NCI-H2107 (cell line): ENCODE data around the gene DNER.
"Not testable (repeated sequence)": the region's sequence is repeated elsewhere in the genome, so short reads cannot be mapped to it uniquely, and the experiment has no call there.

Experiments used
- DNase-seq: peaks from one replicate; lab custom pipeline; 2025; lab: John Stamatoyannopoulos, UW

Gene DNER

DNA sequence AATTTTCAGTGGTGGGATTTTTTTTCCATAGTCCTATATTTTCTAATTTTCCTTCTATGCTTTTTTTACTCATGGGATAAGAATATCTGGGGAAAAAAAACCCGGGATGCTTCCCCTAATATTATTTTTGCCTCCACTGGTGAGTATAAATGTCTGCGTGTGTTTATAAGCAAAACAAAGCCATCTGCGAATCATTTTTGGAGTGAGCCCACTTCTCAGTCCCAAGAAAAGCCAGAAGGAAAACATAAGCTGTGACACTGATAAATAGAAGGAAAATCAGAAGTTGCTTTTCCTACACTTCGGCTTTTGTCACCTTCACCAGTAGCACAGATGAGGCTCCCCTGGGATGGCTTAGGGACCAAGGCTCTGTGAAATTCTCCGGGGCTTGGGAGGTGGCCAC is 308.6 kb downstream of the DNER start:
- DNase-seq: no peak

DNA sequence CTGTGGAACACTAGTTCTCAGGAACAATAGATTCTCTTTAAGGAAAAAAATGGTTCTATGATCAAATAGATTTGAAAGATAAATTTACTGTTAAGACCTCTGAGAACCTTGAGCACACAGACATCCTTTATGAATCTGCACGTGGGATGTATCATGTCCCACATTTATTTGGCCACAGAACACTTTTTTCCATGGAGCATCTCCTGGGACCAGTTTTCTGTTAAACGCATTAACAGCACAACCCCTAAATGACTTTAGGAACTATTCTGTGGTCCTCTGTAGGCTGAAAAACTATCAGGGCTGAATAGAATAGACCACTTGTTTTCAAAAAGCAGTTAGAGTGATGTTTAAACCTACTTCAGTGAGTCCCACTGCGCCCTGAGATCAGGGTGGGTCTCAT is 311.1 kb downstream of the DNER start:
- DNase-seq: no peak

DNA sequence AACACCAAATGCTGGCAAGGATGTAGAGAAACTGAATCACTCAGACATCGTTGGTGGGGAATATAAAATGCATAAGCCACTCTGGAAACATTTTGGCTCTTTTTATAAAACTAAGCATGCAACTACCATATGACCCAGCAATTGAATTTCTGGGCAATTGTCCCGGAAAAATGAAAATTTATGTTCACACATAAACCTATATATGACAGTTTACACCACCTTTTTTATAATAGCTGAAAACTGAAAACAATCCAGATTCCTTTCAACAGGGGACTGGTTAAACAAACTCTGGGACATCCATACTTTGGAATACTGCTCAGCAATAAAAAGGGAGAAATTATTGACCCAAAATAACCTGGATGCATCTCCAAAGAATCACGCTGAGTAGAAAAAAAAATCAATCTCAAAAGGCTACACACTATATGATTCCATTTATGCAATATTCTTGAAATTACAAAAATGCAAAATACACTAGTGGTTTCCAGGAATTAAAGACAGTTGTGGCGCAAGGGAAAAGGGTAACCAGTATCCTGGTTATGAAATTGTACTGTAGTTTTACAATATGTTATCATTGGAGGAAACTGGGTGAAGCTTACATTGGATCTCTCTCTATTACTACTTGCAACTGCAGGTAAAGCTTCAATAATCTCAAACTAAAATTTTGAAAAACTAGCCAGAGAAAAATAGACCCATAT is 313.0 kb downstream of the DNER start:
- no peak for DNase-seq

DNA sequence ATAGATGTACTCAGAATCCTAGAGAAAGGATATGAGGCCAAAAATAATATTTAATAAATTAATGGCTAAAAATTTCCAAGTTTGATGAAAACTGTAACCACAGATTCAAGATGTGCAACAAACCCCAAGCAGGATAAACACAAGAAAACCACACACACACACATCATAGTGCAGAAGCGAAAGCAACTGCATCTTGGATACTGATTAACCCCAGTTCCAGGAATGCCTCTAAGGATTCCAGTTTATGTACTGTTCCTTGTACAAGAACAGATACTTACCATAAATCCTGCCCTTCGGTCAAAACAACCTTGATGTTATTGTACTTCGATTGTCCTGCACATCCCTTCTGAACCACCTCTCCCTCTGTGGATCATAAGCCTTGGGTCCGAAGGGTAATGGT is 320.4 kb downstream of the DNER start:
- DNase-seq: no peak

DNA sequence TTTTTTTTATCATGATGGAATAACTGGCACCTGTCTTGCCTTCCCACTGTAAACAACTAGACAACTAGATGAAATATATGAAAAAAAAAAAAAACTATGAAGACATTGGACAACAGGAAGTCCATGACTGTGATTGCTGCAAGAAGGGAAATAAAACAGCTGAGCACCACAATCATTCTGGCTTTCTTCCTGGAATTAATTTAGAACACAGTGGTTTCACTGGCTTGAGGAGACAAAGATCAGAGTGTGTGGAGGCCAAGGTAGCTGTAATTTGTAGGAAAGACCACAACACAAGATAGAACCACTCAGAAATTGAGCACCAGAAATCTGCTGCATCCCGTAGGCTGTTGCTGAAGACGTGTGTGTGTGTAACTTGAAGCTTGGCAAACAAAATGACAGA is 322.2 kb downstream of the DNER start:
- no peak for DNase-seq

DNA sequence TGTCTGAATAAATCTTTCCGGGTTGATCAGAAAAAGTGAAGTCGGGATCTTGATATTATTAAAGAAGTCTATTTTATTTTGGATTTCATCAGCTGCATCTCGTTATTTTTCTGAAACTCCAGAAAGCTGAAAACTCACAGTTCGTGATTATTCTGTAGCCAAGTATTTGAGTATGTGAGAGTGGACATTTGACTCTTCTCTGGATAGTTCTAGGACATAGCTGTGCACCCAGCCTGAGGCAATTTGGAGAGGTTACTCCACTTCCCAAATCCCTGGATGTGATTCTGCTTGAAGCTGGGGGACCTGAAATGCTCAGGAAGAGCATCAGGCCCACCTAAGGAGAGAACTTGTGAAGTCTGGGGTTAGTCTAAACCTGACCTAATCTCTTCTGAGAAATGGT is 325.6 kb downstream of the DNER start:
- DNase-seq: no peak

DNA sequence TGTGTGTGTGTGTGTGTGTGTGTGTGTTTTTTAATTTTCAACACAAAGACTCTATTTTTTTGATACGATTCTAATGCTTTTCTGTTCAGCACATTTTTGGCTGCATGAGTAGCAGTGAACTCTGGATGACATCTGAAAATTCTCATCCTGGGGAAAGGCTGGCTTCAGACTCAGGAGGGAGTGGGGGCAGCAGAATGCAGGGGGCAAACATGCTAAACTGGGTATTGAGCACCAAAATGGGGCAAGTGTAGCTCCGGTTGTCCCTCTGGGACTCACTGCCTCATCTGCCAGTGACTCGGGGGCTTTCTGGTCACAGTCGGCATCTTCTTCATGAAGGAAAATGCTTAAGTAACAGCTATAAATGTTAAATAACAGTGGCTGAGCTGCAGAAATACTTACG is 326.5 kb downstream of the DNER start:
- no peak for DNase-seq

DNA sequence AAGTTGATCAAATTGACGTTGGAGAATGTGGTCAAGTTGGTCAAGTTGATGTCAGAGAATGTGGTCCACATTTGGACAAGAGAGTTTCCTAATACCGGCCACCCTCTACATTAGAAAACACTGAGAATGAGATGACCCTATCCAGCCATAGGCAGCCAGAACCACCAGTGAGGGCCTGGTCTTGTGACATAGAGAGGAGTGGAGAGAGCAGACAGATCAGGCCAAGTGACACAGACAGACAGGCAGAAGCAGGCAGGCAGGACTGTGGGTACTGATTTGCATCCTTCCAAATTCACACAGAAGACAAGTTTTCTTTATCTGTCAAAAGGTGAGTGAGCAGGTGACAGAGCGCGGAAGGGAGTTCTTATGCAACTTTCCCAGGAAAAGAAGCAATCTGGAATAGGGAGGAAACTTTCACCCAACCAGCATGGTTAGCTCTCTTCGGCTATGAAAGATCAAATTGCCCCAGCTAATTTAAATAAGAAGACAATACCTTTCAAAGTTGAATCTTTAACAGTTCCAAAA is 334.2 kb downstream of the DNER start:
- no peak for DNase-seq

DNA sequence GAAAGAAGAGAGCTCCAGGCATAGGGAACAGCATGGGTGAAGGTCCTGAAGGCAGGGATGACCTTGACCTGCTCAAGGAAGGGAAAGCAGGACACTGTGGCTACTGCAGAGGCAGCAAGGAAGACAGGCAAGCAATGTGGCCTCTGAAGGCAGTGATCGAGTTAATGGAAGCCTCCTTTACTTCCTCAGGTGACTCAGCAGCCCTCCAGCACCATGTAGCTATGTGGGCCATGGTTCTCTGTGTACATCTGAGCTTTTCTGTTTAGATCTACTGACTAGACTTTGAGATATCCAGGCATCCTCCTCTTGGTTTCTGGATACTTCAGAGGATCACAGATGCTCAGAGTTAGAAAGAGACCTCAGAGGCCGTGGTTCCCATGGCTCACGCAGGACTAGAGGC is 336.0 kb downstream of the DNER start:
- DNase-seq: no peak

DNA sequence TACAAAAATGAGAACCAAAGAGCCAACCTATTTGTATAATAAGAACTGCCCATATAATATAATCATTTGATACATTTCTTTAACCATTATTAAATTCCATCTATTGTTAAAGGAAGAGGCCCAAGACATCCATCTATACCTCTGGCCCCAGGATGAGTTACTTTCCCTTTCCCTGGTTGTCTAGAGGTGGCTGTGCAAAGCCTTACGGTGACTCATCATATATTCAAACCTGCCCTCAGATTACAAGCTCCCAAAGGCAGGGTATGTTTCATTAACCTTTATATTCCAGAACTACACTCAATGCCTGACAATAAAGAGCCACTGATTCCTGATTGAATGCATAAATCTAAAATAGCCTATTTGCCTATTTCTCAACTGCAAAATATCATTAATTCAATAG is 337.5 kb downstream of the DNER start:
- no peak for DNase-seq

DNA sequence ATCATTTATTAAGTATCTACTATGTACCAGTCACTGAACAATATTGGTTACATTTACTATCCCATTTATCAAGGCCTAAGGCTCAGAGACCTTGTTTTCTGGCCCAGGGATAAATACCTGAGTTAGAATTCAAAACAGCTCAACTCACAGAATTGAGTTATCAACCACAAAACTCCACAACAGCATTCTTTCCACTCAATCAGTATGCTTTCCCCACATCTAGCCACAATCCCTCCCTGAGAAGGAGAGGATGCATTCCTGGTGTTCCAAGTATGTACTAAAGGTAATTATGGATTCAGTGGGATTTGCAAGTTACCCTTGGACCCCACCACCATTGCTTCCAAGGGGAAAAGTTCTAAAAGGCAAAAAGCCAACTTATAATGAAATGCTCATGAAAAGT is 339.1 kb downstream of the DNER start:
- no peak for DNase-seq

DNA sequence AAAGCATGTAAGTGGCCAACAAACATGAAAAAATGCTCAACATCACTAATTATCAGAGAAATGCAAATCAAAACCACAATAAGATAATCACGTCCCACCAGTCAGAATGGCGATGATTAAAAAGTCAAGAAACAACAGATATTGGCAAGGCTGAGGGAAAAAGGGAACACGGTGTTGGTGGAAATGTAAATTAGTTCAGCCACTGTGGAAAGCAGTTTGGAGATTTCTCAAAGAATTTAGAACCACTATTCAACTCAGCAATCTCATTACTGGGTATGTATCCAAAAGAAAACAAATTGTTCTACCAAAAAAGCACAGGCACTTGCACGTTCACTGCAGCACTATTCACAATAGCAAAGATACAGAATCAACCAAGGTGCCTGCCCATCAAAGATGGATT is 341.0 kb downstream of the DNER start:
- DNase-seq: not testable (repeated sequence)

DNA sequence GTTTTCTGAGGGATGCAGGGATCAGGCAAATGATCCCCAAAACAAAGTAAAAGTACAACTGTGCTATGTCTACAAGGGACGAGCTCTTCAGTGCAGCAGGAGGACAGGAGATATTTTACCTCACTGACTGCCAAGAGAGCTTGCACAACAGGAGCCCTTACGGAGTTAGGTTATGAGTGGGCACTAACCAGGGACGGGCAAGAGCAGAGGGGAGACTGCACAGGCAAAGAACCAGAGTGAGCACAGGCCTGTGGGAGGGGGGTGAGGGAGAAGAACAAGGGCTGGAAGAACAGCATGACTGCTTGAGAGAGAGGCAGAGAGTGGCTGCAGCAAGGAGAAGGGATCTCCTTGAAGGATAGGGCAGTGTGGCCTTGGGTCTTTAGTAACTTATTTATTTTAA is 342.1 kb downstream of the DNER start:
- no peak for DNase-seq

DNA sequence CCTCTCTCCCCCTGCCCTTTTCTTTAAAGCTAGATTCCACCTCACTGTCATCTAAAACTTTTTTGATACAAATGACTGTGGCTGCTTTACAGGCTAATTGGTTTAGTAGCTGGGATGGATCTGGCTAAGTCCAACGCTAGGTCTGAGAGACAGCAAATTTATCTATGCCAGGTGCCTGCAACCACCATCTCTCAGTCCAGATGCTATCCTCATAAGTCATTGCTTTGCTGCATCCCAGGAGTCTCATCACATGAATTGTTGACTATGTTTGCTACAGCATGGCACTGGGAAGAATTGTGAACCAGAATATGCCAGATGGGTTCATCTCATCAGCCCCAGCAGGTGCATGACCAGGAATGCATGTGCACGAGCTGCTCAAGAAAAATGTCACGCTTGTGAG is 343.3 kb downstream of the DNER start:
- DNase-seq: no peak

DNA sequence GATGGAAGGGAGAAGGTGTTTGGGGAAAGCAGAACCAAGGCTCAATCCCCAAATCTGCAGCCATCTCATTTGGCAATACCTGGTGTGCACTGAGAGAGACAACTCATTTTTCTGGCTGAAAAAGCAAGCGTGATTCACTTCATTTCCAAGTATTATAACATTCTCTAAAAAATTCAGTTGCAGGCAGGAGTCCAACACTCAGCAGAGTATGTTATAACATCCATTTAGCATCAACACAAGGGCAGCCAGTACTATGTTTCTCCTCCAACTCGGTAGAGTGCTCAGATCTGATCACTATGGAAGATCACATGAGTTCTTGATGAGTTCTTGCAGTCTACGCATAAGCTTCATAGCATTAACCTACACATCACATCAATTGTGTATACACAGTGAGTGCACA is 343.8 kb downstream of the DNER start:
- DNase-seq: no peak

DNA sequence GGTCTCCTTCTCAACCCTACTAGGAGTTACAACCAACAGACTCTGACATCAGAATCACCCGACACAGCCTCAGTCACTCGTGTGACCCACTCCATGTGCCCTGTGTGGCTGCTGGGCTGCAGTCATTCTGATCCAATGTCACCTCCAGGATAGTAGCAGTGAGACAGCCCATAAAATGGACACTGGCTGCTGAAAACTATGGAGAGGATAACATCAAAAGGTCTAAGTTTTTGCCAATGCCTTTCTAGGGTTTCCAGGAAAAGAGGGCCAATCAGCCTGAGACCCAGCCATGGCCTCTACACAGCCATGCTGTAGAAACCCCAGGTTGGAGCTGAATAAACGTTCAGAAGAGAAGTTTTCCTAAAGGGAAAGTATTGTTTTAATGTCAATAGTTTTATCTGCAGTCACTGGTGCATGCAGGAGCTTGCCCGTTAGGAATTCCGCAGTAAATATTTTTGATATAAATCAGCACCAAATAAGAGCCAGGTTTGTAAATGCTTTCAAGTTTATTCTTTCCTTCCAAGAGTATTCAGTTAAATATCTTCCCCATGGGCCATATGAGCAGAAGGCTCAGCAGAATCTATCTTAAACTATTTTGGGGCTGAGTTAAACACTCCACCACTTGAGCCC is 351.1 kb downstream of the DNER start:
- no peak for DNase-seq

DNA sequence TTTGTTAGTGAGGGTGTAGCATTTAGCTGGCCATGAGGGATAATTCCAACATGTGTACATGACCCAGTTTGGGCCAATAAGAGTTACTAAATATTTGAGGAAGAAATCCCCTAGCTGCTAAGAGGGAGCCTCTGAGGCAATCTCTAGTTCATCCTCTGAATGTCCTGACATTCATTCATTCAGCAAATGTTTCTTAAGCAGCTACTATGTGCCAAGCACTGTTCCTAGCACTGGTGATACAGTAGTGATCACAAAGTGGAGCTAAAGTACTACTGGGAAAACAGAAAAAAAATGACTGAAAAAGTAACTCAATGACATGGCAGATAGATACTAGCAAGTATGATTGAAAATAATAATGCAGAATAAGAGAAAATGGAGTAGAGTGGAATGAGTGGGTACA is 363.5 kb downstream of the DNER start:
- DNase-seq: no peak

DNA sequence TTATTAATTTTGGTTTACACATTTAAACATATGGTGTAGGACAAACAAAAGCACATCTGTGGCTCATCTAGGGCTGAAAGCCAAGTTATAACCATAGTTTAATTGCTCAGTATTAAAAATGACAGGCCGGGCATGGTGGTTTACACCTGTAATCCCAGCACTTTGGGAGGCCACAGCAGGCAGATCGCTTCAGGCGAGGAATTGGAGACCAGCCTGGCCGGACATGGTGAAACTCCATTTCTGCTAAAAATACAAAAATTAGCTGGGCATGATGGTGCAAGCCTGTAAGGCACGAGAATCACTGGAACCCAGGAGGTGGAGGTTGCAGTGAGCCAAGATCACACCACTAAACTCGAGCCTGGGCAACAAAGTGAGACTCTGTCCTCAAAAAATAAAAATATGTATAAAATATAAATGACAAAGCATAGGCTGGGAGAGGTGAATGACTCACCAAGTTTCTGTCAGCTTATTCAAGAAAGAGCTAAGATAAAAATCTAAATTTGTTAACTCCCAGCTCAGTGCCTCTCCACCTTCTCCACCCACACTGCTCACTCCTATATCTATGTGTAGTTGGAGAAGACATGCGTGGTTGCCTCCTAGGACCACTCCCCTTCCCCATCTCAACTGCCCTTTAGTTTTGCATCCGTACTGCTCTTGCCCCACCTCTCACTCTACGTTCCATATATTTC is 364.1 kb downstream of the DNER start:
- no peak for DNase-seq

DNA sequence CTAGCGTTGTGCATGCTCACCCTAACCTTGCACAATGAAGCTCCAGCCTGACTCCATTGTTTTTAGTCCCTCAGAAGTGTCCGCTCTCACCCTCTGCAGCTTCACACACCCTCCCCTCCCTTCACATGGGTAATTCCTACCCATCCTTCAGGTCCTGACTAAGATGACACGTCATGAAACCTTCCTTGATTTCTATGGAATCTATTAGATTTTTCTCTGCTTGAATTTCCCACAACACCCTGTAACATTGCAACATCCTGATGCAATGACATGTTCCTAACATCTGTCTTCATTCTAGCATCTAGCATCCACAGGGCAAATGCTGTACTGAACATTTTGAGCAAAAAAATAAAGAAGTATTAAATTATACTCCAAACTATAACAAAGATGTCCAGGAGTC is 366.2 kb downstream of the DNER start:
- DNase-seq: no peak

DNA sequence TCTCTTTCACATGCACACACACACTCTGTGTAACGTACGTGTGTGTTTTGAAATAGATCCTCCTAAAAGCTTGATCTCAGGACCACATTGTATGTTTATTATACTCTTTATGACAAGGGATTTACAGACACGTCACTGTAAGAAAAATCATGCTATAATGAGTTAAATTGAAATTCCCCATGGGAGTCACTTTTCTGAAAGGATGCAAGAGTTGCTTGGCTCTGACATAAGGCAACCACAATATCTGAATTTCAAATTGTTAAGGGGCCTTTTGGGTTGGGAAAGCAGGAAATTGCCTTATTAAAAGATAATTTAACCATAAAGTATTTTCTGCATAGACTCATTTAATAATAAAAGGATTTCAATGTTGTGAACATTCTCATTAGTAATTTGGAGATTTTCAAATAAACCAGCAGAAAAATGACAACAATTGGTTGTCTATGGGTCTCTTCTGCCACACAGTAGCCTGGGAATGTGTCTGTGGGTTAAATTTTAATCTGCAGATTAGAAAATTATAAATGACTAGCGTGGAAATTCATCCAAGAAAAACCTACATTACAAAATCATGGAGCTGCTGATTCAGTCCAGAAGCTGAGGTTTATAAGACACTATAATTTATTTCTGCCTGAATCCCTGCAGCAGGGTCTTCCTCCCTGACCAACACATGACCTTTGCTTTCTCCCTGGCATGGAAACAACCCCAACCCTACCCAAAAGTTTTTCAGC is 367.4 kb downstream of the DNER start:
- DNase-seq: no peak

DNA sequence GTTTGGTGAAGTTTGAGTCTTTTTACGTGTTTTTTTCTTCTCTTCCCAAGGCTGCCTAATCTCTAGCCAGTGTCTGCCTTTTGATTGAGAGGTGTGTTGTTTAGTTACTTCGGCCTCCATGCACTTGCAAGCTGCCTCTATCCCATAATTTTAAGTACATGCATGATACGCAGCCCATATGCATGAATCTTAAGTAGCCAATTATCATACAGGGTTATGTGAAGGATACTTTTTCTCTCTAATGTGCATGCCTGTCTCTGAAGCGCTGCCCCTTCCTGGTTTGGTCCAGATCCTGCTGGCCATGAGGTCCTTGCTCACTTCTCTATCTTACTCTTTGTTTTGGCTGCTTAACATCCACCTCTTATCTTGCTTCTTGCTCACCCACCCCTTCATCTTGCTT is 369.4 kb downstream of the DNER start:
- no peak for DNase-seq

DNA sequence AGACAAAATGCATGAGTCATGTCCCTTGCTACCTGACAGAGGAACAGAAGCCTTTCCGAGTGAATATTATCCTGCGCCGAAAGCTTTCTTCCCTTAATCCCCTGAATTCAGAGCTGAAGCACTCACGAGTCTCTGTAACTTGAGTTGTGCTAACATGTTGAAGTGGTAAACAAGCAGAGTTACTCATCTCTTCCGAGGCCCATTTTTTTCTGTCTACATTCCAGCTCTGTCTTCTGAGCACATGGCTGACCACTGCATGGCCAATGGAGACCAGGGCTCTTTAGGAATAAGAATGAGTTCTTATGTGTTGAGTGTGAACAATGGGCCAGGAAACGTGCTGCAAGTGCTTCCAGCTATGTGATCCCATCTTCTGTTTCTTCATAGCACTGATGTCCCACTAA is 370.2 kb downstream of the DNER start:
- no peak for DNase-seq

DNA sequence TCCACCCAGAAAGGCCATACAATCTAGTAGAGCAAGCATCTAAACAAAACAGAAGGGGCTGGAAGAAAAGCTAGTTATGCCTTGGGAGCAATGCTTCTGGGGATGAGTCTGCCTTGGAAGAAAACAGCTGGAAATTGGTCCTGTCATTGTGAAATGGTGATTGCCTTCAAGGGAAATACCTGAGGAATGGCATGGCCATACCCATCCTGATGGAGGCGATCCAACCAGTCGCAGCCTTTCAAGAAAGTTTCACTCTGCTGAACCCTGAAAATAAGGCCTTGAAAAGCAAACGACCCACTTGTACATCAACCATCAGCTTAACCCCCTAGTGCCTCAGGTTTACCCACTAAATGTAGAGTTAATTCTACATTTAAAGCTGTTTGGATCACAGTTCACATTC is 370.7 kb downstream of the DNER start:
- no peak for DNase-seq
